Measurements from ENCODE around the gene LIN7A.

LIN7A gene

DNA sequence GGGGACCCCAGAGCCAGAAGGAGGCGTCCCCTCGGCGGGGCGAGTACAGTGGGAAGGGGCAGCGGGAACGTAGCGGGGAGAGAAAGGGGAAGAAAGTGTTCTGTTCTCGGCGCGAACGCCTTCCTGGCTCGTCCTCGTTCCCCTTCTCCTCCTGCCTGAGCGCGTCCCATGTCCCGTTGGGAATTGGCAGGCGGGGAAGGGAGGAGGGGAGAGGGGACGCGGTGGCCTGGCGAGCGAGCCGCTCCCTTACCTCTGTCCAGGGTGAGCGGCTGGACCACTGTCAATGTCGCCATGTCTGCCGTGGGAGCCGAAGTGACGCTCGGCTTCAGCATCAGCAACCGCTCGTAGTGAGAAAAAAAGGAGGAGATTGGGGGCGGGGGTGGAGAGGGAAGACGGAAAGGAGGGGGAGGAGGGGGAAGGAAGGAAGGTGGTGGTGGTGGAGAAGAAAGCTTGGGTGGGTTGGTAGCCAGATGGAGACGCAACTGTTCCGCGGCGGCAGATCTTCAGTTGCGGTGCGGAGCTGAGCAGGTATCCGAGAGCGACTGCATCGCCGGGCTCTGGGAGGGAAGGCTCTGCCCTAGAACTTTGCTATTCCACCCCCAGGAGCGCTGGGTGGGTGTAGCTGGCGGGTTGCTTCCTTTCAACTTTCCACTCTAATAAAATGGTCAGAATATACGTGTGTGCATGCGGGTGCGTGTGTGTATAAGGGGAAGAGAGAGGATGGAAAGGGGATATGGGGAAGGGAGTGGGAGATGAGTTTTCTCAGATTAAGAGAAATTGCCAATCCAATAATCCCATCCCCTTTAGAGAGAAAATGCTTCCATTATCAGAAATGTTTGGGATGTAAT, at the start of gene LIN7A:
LIN7A (minus strand) TSS at position 544 of the 848 bp plus-strand sequence; CDS start at position 332, 212 bp downstream.
- peak; percentile 37 to 56 for DNase-seq

DNA sequence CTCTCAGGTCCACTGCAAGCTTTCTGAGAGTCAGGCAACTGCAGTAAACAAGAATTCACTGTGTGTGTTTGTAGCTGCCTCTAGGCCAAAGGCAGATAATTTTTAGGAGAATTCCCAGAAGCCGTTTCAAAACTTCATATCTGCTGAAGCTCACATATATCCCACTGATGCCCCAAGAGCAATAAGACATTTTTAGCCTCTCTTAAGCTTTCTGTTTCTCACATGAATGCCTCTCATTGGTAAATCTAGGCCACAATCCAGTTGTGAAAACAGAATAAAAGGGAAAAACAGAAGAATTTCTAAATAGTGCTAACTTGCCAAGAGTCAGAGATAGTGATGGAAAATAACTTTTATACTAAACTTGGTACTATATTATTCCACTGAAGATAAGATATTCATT, 48.5 kb upstream of the LIN7A start:
- DNase-seq, result no peak

- no peak for DNase-seq
Measured at GRCh38 chr12:80979816-80980215, 42.1 kb upstream of the LIN7A start.

- DNase-seq, result no peak
Measured at GRCh38 chr12:80979251-80979650, 41.5 kb upstream of the LIN7A start.

DNA sequence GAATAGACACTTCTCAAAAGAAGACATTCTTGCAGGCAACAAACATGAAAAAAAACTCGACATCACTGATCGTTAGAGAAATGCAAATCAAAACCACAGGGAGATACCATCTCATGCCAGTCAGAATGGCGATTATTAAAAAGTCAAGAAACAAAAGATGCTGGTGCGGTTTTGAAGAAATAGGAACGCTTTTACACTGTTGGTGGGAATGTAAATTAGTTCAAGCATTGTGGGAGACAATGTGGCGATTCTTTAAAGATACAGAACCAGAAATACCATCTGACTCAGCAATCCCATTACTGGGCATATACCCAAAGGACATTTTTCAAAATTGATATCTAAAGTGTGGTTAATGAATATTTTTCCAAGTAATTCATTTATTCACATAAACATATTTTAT, 39.6 kb upstream of the LIN7A start:
- no peak for DNase-seq

GRCh38 chr12:80968326-80968725, 30.6 kb upstream of the LIN7A start:
- no peak for DNase-seq

DNA sequence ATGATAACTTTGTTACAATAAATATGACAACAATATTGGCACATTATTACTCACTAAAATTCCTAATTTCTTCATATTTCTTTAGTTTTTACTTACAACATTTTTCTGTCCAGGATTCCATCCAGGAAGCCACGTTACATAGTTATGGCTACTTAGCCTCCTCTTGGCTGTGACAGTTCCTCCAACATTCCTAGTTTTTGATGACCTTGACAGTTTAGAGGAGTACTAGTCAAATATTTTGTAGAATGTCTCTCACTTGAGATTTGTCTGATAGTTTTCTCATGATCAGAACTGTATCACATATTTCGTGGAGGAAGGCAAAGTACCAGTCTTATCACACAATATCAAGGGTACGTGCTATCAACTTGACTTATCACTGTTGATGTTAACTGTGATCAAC, 29.8 kb upstream of the LIN7A start:
- DNase-seq, result no peak

DNA sequence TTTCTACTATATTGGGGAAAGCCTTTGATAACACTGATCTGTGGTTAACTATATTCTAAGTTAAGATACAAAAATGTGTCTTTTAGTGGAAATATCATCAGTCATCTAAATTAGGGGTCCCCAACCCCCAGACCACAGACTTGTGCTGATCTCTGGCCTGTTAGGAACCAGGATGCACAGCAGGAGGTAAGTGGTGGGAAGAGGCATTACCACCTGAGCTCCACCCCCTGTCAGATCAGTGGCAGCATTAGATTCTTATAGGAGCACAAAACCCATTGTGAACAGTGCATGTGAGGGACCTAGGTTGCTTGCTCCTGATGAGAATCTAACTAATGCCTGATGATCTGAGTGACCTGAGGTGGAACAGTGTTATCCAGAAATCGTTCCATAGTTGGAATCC, 28.3 kb upstream of the LIN7A start:
- DNase-seq, result no peak

DNA sequence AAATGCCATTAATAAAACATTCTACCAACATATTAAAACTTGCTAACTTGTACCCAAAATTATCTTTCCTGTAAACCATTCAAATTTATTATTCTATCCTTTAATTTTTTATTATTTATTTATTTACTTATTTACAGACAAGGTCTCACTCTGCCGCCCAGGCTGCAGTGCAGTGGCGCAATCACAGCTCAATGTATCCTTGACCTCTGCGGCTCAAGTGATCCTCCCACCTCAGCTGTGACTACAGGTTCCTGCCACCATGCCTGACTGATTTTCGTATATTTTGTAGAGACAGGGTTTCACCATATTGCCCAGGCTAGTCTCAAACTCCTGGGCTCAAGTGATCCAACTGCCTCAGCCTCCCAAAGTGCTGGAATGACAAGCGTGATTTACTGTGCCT, 20.4 kb upstream of the LIN7A start:
- no peak for DNase-seq

DNA sequence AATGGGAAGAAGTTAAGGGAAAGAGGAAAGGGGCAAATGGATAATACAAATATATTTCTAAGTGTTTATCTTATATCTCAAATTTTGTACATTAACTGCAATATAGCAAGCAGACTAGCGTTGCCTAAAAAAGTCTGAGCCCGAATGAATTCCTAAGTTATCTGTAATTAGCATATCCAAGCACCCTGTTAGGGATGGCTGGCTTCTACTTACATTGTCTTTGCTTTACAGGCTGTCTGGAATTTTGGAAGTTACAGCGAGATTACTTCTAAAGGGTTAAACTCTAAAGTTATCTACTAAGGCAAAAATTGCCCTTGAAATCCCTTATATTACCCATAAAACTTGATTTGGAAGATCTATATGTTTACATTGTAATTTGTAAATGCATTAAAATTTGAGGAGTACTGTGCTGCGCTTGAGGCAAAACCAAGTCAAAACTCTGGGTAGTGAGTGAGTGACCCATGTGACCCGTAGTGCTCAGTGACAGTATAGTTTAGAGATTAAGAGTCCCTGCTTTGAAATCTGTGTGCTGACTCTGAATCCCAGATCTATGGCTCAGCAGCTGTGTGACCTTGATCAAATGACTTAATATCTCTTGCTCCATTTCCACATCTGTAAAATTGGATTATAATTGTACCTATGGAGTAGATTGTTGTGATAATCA, 17.3 kb upstream of the LIN7A start:
- no peak for DNase-seq

DNA sequence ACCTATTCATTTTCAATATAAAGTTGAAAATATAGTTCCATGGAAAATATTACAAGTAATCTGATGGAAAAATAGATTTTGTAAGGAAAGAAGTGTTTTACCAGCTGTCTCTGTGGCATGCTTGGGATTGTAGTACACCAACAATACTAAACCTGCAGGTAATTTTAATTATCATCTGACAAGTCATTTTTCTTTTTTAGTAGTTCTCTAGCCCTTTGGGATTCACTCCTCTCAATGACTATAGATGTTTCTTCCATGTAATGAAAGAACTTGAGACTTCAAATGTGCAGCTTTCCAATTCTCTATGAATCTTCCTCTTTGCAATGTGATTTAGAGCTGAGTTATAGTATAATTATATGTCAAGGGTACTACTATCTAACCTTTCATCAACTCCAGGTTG, 14.7 kb upstream of the LIN7A start:
- DNase-seq, result no peak

- peak in 1 of 2 experiments; percentile 11 for DNase-seq
Measured at GRCh38 chr12:80946591-80946990, 8.9 kb upstream of the LIN7A start.

- no peak for DNase-seq
Measured at GRCh38 chr12:80943338-80943737, 5.6 kb upstream of the LIN7A start.

DNA sequence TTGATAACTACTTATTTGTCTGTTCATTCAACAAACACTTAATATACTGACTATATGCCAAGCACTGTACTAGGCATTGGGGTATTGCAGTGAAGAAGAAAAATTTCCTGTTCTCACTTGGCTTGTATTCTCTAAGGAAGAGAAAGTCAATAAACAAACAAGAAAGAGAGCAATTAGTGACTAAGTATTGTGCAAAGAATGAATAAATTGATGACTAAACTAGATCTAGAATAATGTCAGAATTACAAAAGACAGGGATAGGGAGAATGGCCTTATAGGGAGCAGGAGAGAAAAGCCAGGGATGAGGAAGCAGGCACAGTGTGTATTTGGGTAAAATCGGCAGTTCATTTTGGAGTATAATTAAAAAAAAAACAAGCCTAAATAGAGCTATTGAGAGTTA, 4.2 kb upstream of the LIN7A start:
- DNase-seq, result no peak

GRCh38 chr12:80939231-80939950, 1.7 kb upstream of the LIN7A start:
- DNase-seq, result peak in 1 of 2 experiments; percentile 9

DNA sequence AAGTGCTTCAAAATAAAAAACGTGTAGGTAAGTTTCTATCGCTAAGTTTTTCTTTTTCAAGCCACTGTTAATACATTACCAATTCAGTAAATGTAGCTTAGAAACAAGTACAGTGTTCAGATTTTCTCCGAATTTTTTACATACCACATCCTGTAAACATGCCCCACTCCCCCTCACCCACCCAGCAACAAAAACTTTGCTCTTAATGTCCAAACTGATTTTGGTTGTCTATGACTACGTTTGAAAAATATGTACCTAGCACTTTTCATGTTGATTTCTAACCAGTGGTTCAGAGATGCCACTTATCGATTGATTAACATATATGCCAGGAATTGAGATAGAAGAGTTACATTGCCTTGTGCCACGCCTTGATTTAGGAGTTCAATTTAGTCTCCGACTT, 663 bp upstream of the LIN7A start:
- no peak for DNase-seq

- peak in 1 of 2 experiments; percentile 33 for DNase-seq
Measured at GRCh38 chr12:80936642-80937390, 918 bp downstream of the LIN7A start.

DNA sequence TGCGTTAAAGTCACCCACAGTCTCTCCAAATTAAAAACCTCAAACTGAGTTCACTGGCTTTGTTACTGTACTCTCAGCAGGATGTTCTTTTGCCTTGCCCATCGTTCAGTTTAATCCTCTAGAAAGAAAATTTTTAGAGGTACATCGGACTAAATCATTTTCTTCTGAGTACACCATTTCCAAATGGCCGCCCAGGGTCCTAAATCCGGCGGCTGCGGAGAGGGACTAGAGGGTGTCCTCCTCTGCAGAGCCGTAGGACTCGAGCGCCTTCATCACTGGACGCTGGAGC, 1.4 kb downstream of the LIN7A start:
- DNase-seq, result peak; percentile 18 to 20

GRCh38 chr12:80935111-80935510, 2.6 kb downstream of the LIN7A start:
- DNase-seq, result peak in 1 of 2 experiments; percentile 24

GRCh38 chr12:80925983-80926382, 11.8 kb downstream of the LIN7A start:
- DNase-seq, result no peak

GRCh38 chr12:80925237-80925636, 12.5 kb downstream of the LIN7A start:
- DNase-seq, result no peak

DNA sequence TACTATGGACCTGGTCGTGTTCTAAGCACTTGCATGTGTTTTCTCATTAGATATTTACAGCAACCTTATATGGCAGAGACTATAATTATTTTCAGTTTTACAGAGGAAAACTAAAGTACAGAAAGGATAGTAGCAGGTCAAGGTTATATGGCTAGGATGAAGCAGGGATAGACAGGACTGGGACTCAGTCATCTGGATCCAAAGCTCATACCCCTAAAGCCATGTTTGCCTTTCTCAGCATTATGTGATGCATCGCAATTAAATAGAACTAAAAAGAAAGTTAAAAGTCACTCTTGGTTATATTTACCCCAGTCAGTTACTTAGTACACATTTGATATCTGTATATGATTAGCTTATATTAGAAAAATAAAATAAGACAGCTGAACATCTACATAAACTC, 13.3 kb downstream of the LIN7A start:
- no peak for DNase-seq

GRCh38 chr12:80920006-80920405, 17.7 kb downstream of the LIN7A start:
- no peak for DNase-seq

Measured in NCI-H446 (cell line).